ENCODE measurements around the gene LAMA4.

LAMA4 gene, protein sequence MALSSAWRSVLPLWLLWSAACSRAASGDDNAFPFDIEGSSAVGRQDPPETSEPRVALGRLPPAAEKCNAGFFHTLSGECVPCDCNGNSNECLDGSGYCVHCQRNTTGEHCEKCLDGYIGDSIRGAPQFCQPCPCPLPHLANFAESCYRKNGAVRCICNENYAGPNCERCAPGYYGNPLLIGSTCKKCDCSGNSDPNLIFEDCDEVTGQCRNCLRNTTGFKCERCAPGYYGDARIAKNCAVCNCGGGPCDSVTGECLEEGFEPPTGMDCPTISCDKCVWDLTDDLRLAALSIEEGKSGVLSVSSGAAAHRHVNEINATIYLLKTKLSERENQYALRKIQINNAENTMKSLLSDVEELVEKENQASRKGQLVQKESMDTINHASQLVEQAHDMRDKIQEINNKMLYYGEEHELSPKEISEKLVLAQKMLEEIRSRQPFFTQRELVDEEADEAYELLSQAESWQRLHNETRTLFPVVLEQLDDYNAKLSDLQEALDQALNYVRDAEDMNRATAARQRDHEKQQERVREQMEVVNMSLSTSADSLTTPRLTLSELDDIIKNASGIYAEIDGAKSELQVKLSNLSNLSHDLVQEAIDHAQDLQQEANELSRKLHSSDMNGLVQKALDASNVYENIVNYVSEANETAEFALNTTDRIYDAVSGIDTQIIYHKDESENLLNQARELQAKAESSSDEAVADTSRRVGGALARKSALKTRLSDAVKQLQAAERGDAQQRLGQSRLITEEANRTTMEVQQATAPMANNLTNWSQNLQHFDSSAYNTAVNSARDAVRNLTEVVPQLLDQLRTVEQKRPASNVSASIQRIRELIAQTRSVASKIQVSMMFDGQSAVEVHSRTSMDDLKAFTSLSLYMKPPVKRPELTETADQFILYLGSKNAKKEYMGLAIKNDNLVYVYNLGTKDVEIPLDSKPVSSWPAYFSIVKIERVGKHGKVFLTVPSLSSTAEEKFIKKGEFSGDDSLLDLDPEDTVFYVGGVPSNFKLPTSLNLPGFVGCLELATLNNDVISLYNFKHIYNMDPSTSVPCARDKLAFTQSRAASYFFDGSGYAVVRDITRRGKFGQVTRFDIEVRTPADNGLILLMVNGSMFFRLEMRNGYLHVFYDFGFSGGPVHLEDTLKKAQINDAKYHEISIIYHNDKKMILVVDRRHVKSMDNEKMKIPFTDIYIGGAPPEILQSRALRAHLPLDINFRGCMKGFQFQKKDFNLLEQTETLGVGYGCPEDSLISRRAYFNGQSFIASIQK (N-terminal part only)

DNA sequence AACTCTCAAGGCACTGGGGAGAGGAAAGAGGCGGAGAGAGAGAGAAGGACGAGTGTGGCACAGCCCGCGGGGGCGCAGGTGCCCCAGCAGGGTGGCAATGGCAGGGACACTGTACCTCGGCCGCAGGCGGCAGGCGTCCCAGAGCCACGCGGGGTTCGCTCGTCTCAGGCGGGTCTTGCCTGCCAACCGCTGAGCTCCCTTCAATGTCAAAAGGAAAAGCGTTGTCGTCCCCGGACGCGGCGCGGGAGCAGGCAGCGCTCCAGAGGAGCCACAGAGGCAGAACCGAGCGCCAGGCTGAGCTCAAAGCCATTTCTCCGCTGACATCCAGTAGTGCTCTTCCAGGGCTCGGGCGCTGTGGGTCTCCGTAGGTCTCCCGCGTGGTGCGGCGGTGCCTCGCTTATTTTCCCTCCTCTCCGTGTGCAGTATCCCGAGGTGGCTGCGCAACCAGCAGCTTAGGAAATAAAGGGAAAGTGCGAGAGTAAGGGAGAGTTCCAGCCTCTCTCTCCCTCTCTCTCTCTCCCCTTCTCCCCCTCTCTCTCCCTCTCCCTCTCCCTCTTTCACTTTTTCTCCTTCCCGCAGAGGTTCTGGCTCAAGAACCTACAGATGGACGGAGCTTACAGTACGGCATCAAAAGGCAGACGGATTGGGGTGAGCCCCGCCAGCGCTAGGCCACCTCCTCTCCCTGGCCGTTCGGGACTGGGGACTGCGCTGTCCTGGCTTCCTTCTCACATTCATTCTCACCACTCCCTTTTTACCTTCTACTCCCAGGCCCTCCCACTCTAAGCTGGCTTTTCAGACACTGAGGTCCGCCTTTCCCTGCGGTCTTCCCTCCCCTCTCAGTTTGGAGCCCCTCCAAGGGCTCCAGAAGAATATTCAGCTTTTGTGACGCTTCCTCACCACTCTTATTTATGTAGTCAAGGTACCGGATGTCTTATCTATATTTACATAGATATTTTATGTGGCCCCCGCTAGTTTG lies at the start of gene LAMA4:
Gene LAMA4, minus strand, starts transcription at position 727 of the 976 bp plus-strand sequence. Its CDS starts 417 bp downstream, at position 310.
- FAIRE-seq: no peak

DNA sequence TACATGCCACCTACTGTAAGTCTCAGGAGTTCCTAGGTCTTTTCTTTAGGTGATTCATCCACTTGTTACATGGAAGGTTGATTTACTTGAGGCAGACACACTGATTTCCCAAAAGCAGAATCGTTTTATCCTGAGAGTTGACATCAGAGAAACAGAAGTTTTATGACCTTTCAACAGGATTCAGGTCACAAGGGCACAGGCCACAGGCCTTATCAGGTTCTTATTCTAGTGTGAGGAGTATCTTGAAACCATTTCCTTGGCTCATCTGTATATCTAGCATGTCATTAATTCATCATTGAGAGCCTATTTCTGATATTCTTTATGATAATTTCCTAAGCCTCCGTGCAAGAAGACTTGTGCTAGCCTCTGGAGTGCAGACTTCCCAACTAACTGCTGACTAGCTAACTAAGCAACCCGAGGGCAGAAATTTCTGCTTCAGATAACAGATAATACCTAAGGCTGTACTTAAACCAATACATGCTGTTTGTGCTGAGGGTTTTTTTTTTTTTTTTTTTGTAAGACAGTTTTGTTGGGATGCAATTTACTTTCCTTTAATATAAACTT lies 47.9 kb upstream of the LAMA4 start:
- no peak for FAIRE-seq

DNA sequence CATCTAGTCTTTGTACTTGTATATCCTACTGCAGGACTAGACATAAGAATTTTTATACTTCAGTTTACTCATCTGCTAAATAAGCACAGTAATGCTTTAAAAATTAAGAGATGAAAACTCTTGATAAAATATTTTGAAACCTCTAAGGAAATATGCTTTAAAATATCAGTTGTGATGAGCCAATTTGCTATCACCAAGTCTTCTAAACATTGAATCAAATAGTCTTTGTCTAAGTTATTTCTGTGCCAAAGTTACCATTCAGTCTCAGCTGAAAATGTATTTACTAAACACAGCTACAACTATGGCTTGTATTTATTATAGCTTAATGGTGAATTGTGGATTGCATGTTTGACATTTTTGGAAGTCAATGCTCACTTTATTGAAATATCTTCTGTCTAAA lies 46.5 kb upstream of the LAMA4 start:
- FAIRE-seq: no peak

DNA sequence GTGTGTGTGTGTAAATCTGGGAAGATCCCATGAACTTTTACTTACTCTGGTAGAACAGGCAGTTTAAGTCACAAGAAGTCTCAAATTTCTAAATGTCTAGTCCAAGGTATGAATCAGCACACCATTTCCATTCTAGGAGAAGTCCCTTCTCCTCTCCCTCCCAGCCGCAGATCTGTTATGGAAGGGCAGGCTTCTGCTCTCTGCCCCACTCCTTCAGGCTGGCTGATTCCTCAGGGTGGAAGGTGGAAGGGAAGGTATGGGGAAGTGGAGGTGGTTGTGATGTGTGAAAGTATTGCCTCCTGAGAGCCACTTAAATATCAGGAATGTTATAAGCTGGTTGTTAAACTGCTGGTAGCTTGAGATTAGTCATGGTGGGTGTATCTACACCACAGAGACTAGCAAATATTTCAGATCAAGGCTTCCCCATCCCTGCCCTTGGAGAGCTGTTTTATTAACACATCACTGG lies 44.5 kb upstream of the LAMA4 start:
- no peak for FAIRE-seq

DNA sequence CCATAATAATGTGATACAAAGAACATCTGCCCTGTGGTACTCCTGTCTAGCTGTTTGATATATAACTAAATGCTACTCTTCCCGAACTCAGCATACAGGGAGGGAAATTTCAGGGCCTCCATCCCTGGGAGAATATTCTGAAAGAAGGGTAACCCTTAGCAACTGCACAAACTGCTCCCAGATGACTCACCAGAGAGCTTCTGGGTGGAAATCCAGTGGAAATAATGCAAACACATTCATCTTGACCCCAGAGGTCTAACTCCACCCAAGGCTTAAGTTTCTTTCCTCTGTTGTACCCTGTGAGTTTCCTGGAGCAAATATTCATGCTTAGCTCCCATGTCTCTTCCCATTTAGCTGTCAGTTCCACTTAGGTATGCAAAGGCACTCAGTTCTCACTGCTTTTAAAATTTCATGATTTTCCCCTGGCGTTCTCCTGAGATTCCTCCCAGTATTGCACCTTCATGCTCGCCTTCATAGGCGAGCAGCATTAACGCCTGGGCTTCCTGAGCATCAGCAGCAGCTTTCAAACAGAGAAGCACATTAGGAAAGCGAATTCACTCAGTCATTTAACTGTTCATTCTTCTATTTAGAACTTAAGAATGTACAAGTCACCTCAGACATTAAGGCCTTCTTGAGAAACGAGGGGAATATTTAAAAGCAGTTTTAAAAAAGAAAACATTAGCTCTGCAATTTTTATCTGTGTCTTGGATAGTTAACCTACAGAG lies 43.8 kb upstream of the LAMA4 start:
- FAIRE-seq: no peak

DNA sequence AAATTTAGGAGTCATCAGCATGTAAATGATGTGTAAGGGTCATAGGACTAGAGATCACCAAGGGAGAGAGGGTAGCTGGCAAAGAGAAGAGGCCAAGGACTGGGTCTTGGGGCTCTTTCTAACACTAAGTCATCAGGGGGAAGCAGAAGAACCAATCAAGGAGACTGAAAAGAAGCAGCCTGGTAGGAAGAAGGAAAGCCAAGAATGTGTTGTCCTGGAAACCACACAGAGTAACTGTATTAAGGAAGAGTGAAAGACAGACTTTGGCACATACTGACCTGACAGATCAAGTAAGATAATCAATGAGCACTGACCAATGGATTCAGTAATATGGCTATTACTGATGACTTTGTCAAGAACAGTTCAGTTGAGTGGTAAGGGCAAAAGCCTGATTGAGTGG lies 42.3 kb upstream of the LAMA4 start:
- no peak for FAIRE-seq

DNA sequence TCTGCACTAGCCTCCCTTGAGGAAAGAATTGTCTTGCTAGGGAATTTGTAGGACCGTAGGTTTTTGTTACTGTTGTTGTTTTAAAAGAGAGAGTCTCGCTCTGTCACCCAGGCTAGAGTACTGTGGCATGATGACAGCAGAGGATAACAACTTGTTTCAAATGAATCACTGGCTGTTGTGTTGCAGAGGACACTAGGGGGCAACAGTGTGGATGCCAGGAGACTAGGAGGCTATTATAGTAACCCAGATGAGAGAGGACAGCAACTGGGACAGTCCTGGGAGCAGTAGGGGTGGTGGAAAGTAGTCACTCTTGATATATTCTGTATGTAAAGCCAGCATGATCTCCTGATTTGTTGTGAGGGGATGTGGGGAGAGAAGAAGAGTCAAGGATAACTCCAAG lies 41.8 kb upstream of the LAMA4 start:
- FAIRE-seq: no peak

DNA sequence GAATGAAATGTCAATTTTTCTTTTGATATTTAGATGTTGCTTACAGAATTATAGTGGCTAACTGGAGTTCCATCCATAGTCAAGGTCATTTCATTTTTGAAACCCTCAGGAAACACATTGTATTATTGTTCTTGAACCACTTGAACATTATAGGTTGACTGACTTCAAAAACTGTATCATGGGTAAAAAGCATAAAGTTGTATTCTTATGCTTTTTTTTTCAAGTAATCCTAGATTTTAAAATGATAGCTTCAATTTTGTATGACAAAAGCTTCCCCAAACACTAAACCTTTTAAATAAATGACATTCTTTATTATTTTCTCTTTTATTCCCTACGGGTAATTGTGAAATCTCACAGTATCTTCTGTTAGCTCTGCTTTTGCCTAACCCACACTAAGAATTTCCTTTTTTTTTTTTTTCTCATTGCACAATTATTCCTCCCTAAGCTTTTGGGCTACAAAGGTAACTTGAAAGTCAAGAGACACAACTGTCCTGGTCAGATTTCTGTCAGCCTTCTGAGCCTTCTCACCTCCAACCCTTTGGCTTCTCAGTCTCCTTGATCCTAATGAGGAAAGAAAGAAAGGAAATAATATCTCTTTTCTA lies 36.9 kb upstream of the LAMA4 start:
- no peak for FAIRE-seq

DNA sequence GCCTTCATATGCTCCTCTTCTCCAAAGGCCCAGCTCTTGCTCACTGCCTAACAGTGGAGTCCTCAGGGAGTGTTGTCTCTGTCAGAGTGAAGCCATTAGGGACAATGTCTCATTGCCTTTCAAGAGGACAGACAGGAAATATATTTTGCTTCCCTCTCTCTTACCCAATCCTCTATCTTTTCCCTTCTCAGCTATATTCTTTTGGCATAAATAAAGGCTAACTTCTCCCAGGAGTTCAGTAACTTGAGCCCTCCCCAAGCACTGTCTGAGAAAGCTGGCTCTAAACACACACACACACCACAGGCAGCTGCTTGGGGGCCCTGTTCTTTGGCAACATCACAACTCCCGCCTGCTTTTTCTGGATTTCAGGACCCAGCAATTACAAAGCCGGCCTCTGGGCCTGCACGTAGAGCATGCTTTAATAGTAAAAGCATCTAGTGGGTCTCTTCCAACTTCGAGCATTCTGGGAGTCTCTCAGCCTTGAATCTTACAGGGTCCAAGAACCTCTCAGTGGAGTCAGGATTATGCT lies 34.7 kb upstream of the LAMA4 start:
- FAIRE-seq: no peak

DNA sequence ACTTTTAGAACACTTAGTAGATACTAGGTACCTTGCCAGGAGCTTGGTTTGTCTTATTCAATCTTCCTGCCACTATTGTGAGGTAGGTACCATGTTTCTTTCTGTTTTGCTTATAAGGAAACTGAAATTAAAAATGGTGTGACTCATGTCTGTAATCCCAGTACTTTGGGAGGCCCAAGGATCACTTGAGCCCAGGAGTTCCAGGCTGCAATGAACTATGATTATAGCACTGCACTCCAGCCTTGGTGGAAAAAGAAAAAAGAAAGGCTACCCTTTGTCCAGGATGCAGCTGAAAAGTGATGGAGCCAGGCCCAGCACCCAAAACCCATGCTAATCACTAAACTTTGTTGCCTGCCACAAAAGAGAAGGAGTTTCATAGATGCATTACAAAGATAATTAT lies 34.1 kb upstream of the LAMA4 start:
- FAIRE-seq: no peak

DNA sequence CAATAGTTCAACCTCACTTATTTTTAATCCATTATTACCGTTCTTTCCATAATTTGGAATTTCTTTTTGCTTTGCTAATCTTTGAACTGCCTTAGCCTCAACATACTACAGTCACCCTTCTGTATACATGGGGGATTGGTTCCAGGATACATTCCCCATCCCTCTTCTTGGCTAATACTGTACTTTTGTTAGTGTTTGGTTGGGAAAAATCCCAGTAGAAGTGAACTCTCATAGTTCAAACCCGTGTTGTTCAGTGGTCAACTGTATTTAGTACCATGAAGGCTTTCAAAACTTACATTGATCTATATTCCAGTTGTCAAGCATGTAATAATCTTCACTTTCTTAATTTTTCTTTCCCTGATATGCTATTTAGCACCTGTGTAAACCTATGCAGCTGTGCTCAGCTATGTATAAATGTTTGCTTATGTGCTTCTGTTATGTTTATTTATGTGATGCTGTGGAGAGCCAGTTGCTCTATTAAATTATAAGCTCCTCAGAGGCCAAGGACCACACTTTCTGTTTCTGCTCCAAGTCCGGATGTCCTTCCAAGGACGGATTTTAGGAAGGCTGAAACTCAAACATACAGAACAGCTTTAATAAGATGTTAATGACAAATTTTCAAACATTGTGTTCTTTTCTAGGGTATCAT lies 33.3 kb upstream of the LAMA4 start:
- no peak for FAIRE-seq

DNA sequence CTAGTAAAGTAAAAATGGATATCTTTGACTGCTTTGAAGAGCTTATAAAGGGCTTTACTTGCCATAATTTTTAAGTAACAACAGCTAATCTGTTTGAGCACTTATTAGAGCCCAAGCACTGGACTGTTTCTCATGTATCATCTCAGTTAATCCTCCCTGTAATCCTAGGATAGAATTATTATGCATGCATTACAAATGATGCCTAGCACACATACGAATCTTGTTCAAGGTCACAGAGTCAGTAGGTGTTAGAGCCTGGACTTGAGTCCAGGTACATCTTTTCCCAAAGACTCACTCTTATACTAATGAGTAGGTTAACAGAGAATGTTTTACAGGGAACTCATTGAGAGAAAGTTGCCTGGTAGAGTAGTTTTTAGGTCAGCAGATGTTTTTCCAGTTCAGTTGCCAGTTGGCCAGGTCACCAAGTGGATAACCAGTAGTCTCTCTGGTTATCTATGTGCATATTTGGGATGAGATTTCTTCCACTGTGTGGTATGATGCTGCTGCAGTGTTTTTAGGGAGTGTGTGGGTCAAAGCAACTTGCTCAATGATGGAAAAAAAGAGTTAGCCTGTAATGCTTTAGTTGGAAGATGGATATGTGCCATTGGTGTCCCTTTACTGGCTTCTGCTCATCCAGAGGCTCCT lies 32.3 kb upstream of the LAMA4 start:
- no peak for FAIRE-seq

DNA sequence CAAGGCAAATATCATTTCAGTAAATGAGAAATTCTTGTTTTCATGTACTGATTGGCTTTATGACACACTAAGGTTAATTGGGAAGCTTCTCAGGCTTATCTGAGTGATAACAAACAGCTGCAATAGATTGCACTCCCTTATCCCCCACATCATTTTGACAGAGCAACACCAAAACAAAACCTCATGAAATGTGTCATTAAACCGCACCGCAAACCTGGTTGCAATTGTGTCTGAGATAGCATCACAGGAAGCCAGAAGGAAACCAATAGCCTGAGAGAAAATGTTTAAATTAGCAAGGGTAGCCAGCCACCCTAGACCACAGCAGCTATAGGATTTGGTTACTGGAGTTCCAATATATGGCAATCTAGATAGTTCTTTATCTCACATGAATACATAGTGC lies 31.6 kb upstream of the LAMA4 start:
- no peak for FAIRE-seq

DNA sequence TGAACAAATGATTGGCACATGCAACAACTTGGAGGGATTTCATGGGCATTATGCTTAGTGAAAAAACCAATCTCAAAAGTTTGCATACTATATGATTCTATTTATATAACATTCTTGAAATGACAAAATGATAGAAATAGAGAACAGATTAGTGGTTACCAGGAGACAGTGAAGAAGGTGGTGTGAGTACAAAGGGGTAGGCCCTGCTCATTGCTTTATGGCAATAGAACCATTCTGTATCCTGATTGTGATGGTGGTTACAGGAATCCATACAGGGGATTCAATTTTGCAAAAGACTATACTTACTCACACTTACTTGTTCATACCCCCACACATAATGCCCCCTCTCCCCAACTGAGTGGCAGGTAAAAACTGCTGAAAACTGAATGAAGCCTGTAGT lies 30.2 kb upstream of the LAMA4 start:
- FAIRE-seq: no peak

DNA sequence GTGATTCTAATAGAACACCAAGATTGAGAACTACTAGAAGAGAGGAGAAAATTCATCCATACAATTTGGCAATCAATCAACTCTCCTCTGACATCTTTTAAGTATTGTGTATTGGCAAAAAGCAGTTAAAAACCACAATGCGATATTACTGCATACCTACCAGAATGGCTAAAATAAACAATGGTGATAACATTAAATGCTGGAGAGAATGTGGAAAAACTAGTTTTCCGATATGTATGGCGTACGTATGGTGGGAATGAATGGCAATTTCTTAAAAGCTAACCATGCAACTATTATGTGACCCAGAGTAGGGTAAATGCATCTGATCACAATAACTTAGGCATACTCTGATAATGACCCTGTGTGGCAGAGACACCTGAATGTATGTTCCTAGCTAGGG lies 29.3 kb upstream of the LAMA4 start:
- FAIRE-seq: no peak

DNA sequence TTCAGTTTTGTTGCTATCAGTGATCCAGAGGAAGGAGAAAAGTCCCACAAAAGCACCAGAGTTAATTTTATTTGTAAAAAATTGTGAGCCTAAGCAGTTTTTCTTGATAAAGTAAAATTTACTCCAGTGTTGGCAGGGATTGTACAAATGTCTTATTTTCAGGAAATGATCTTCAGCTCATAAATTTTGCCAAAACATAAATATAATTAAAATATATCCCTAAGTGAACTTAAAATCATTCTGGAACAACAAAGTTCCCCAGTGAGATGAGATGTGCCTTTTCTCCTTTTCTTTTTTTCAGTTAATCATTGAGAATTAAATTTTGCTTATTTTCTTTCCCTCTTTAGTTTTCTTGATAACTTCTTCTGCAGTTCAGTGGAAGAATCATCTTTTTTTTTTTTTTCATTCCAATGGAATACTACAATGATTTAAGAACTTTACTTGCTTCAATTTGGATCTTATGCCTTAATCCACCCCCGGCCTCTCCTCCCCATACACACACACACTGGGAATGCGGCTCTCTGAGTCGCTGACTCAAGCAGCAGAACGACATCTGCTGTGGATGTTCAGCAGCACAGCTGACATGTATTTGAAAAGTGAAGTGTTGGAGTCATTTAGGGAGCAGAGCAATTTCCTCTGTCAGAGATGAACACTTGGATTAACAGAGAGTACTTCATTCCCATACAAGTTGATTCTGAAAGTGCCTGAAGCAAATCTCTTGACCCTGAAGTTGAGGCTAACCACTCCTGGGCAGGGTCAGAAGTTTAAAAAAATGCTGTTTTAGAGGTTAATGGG lies 27.7 kb upstream of the LAMA4 start:
- FAIRE-seq: no peak

DNA sequence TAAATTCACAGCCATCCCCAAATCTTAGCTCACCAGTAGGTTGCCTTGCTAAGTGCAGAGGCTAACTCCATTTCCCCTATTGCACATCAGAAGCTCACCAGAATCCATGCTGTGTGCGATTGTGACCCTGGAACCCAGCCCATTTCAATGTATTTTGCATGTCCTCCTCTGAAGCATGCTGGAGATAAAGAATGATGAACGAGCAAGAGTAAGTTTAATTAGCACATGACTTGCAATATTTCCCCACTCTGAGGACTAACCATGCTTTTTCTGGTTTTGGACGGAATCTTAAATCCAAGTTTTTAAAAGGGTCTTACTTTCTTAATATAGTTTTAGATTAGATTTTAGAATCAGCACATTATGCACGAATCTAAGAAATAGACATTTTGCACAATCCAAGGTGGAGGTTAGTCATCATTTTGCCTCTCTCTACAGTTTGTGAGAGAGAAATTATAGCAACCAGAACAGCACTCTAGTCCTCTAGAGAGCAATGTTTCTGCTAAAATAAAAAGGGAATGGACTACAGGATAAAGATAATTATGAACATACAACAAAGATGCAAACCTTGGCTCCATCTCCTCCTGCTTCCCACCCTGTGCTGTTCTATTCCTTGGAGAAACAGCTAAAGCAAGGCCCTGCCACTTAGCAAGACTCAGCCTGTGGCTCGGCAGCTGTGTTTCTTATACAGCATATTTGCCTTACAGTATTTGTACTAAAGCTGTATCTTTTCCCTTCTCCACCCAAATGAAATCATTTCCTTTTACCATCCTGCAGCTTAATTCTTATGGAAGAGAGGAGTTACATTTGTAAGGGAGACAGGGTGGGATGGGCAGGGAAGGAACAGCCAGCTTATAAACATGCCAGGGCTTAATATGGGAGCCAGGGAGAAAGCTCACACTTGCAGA lies 24.9 kb upstream of the LAMA4 start:
- no peak for FAIRE-seq
